ENCODE data around the gene OBSL1. TPM values are rescaled to one million over a fixed set of nuclear protein-coding genes. Genes with fewer than 3 reads are reported as not detected.

OBSL1 gene
- total RNA-seq, 6 experiments from 2014 or later = 60.0 to 85.2 (median 65.8) TPM

- Mint-ChIP-seq H3K9me3 (no peaks in the 10 kb centered on the region), H3K27ac (peak overlapping the region; percentile 12), H3K4me1 (ENCODE audit: low read depth) (peaks cover 37% of the 10 kb centered on the region), H3K27me3 (ENCODE audit: insufficient read depth) (peaks cover 10% of the 10 kb centered on the region; the same call in 1 of the 2 replicates), H3K4me3 (peak overlapping the region; percentile 8; the same call in 1 of the 2 replicates), H3K36me3 (ENCODE audit: low read depth) (no peaks in the 10 kb centered on the region)
- peak; percentile 21 for DNase-seq
- TF ChIP-seq, protein P1, sequence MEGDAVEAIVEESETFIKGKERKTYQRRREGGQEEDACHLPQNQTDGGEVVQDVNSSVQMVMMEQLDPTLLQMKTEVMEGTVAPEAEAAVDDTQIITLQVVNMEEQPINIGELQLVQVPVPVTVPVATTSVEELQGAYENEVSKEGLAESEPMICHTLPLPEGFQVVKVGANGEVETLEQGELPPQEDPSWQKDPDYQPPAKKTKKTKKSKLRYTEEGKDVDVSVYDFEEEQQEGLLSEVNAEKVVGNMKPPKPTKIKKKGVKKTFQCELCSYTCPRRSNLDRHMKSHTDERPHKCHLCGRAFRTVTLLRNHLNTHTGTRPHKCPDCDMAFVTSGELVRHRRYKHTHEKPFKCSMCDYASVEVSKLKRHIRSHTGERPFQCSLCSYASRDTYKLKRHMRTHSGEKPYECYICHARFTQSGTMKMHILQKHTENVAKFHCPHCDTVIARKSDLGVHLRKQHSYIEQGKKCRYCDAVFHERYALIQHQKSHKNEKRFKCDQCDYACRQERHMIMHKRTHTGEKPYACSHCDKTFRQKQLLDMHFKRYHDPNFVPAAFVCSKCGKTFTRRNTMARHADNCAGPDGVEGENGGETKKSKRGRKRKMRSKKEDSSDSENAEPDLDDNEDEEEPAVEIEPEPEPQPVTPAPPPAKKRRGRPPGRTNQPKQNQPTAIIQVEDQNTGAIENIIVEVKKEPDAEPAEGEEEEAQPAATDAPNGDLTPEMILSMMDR (IDR thresholded peaks at IDR 0.05) = no peak
Observed at GRCh38 chr2:219520079-219520478, 51.3 kb downstream of the OBSL1 start.

GRCh38 chr2:219519526-219519916, 51.8 kb downstream of the OBSL1 start:
- TF ChIP-seq, protein P1 (IDR thresholded peaks at IDR 0.05) = no peak
- DNase-seq = no peak
- no peak overlapping the region for H3K4me3 Mint-ChIP-seq
- H3K4me1 Mint-ChIP-seq (ENCODE audit: low read depth) = peaks cover 37% of the 10 kb centered on the region
- H3K36me3 Mint-ChIP-seq (ENCODE audit: low read depth) = no peaks in the 10 kb centered on the region
- H3K27ac Mint-ChIP-seq = no peak overlapping the region
- peaks cover 13% of the 10 kb centered on the region; the same call in 1 of the 2 replicates for H3K27me3 Mint-ChIP-seq (ENCODE audit: insufficient read depth)
- no peaks in the 10 kb centered on the region for H3K9me3 Mint-ChIP-seq

- H3K36me3 Mint-ChIP-seq (ENCODE audit: low read depth) = no peaks in the 10 kb centered on the region
Observed at GRCh38 chr2:219517954-219518778, 53.2 kb downstream of the OBSL1 start.

DNA sequence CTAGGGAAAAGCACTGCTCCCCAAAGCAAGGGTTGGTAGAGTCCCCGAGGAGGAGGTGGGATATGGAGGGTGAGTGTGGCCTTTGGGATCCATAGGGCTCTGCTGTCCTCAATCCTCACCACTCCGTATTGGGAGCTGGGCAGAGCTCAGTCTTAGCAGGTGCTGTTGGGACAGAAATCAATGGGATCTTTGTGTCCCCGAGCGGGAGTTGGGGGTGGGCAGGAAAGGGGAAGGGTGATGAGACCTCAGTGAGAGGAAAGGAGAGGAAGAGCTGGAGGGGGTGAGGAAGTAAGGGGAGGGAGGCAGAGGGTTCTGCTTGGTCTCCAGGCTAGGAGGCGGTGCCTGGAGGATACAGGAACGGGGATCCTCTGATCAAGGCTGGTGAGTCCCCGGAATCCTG, 54.5 kb downstream of the OBSL1 start:
- peaks cover 41% of the 10 kb centered on the region for H3K4me1 Mint-ChIP-seq (ENCODE audit: low read depth)

More at GRCh38 chr2:219517954-219518778, 53.2 kb downstream of the OBSL1 start:
- H3K4me3 Mint-ChIP-seq = no peak overlapping the region
- H3K9me3 Mint-ChIP-seq = no peaks in the 10 kb centered on the region
- peaks cover 45% of the 10 kb centered on the region for H3K4me1 Mint-ChIP-seq (ENCODE audit: low read depth)
- TF ChIP-seq, protein P1 (IDR thresholded peaks at IDR 0.05) = no peak
- H3K27me3 Mint-ChIP-seq (ENCODE audit: insufficient read depth) = peaks cover 24% of the 10 kb centered on the region
- DNase-seq = no peak
- no peak overlapping the region for H3K27ac Mint-ChIP-seq

DNA sequence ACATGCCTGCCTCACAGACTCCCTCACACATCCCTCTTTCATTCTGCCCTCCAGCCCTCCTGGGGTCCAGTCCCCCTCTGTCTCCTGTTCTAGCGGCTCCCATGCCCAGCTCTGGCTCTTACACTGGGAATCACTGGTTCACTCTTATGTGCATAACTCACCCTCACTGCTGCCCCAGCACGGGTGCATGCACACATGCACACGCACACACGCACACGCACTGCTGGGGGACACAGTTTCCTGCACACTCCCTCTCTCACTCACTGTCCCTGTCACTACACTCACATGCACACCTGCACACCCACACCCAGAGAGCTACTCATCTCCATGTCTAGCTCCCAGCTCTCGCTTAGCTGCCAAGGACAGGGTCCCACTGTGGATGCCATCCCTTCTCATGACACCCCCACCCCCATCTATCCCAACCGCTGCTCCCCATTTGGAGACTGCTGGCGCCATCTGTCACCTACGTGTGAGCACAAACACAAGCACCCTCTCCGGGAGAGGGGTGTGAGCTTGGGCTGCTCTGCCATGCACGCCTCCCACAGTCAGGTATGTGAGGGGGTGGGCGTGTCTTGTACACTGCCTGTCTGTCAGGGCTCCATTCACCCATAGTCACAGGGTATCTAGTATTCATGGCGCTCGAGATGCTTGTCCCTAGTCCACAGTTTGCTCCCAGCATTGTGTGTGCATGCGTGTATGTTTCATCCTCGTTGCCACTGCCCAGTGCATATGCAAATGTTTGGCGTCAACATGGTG, 55.3 kb downstream of the OBSL1 start:
- Mint-ChIP-seq H3K4me3 (no peak overlapping the region), H3K36me3 (ENCODE audit: low read depth) (no peaks in the 10 kb centered on the region), H3K27ac (no peak overlapping the region), H3K9me3 (no peaks in the 10 kb centered on the region), H3K27me3 (ENCODE audit: insufficient read depth) (peaks cover 35% of the 10 kb centered on the region), H3K4me1 (ENCODE audit: low read depth) (peaks cover 33% of the 10 kb centered on the region)
- TF ChIP-seq, protein P1 (IDR thresholded peaks at IDR 0.05) = no peak
- no peak for DNase-seq

More for the DNA sequence above, 54.5 kb downstream of the OBSL1 start:
- Mint-ChIP-seq H3K36me3 (ENCODE audit: low read depth) (no peaks in the 10 kb centered on the region), H3K27ac (no peak overlapping the region), H3K27me3 (ENCODE audit: insufficient read depth) (peaks cover 33% of the 10 kb centered on the region), H3K4me3 (no peak overlapping the region), H3K9me3 (no peaks in the 10 kb centered on the region)
- DNase-seq = no peak
- TF ChIP-seq, protein P1 (IDR thresholded peaks at IDR 0.05) = no peak
